Hepatocyte (in vitro differentiated cells): ENCODE measurements around the gene RNF181. TPM values are rescaled to one million over a fixed set of nuclear protein-coding genes. Genes with fewer than 3 reads are reported as not detected.
"Not testable (repeated sequence)": the region's sequence is repeated elsewhere in the genome, so short reads cannot be mapped to it uniquely, and the experiment has no call there.

Source experiments
- DNase-seq: peaks from one replicate; pipeline ENCODE4 v3.0.0-alpha.2; 2016; ENCODE audit warnings: low spot score
- H2AFZ ChIP-seq: fragments of 200-600 bp; sonication (generic); 2 replicates; pipeline ENCODE4 v1.6.0; 2016; ENCODE audit warnings: antibody characterized with exemption, mild to moderate bottlenecking
- H3K27ac ChIP-seq: fragments of 200-600 bp; sonication (generic); 2 replicates; pipeline ENCODE4 v1.5.1; 2016; ENCODE audit warnings: mild to moderate bottlenecking
- H3K27me3 ChIP-seq: fragments of 200-600 bp; sonication (generic); 2 replicates; pipeline ENCODE4 v1.6.1; 2016
- H3K36me3 ChIP-seq: fragments of 200-600 bp; sonication (generic); replicated peaks from 2 replicates; pipeline ENCODE4 v1.5.1; 2016; ENCODE audit warnings: low read depth; ENCODE audit not compliant: insufficient read depth
- H3K4me1 ChIP-seq: fragments of 200-600 bp; sonication (generic); 2 replicates; pipeline ENCODE4 v1.5.1; 2016; ENCODE audit warnings: mild to moderate bottlenecking, moderate library complexity; ENCODE audit not compliant: insufficient read depth
- H3K4me2 ChIP-seq: fragments of 200-600 bp; sonication (generic); 2 replicates; pipeline ENCODE4 v1.6.0; 2016
- H3K4me3 ChIP-seq: fragments of 200-600 bp; sonication (generic); 2 replicates; pipeline ENCODE4 v1.5.1; 2016; ENCODE audit warnings: mild to moderate bottlenecking
- H3K79me2 ChIP-seq: fragments of 200-600 bp; sonication (generic); 2 replicates; pipeline ENCODE4 v1.6.0; 2017; ENCODE audit warnings: mild to moderate bottlenecking
- H3K9me2 ChIP-seq: fragments of 200-600 bp; sonication (generic); replicated peaks from 2 replicates; pipeline ENCODE4 v1.6.0; 2017; ENCODE audit warnings: mild to moderate bottlenecking; ENCODE audit not compliant: insufficient read depth
- H3K9me3 ChIP-seq: fragments of 200-600 bp; sonication (generic); 2 replicates; pipeline ENCODE4 v1.5.1; 2016; ENCODE audit warnings: low read depth, mild to moderate bottlenecking
- H4K20me1 ChIP-seq: fragments of 200-600 bp; sonication (generic); 2 replicates; pipeline ENCODE4 v1.6.0; 2016; ENCODE audit warnings: mild to moderate bottlenecking; ENCODE audit not compliant: insufficient read depth, poor library complexity, severe bottlenecking
- CTCF ChIP-seq: fragments of 200-600 bp; sonication (generic); IDR thresholded peaks from 2 replicates; pipeline ENCODE4 v1.5.1; 2016; ENCODE audit warnings: antibody characterized with exemption, mild to moderate bottlenecking; ENCODE audit not compliant: poor library complexity
- EZH2 ChIP-seq: fragments of 200-600 bp; sonication (generic); IDR thresholded peaks from 2 replicates; pipeline ENCODE4 v1.6.1; 2016; ENCODE audit warnings: antibody characterized with exemption, mild to moderate bottlenecking, borderline replicate concordance
- EZH2phosphoT487 ChIP-seq: fragments of 200-600 bp; sonication (generic); IDR thresholded peaks from one replicate; pipeline ENCODE4 v1.6.1; 2018; ENCODE audit warnings: antibody characterized with exemption, mild to moderate bottlenecking, low read depth, moderate library complexity; ENCODE audit not compliant: unreplicated experiment, severe bottlenecking
- WGBS: methylation state at CpG from one replicate; pipeline ENCODE4 v1.1.6; 2016; ENCODE audit warnings: low lambda C conversion rate; ENCODE audit errors: missing lambda C conversion rate; 5-methylcytosine and 5-hydroxymethylcytosine counted together
- polyA plus RNA-seq: library from polyadenylated mRNA; unstranded; fragments of >200 nt; fragmentation: Nextera tagmentation; extraction: Ambion mirVana; gene quantifications from 2 replicates; pipeline ENCODE4 v1.2.1, GENCODE V29; 2016
- total RNA-seq: library from RNA; depleted of rRNA; stranded (reverse); fragments of >200 nt; gene quantifications from 2 replicates; pipeline ENCODE4 v1.2.3, GENCODE V29; 2014

The RNF181 gene
- total and polyA plus RNA-seq, 2 experiments from 2014 or later, result 159 to 250 TPM

- H3K4me3 ChIP-seq, result peak overlapping the region; percentile 78
- no peak for TF ChIP-seq EZH2phosphoT487
- no peak for TF ChIP-seq CTCF
Observed at GRCh38 chr2:85600951-85601770, 5.6 kb downstream of the RNF181 start.

GRCh38 chr2:85601771-85602475 is 6.4 kb downstream of the RNF181 start:
- TF ChIP-seq CTCF (no peak), EZH2 (no peak), EZH2phosphoT487 (no peak)
- no peaks in the 10 kb centered on the region for H3K9me3 ChIP-seq
- peak overlapping the region; percentile 73 for H2AFZ ChIP-seq
- H3K36me3 ChIP-seq, result no peaks in the 10 kb centered on the region
- peak overlapping the region; percentile 77 for H3K27ac ChIP-seq
- WGBS, result 15% methylated on average over 27 of the region's 36 CpGs
- DNase-seq, result peak; percentile 59
- no peaks in the 10 kb centered on the region for H3K27me3 ChIP-seq
- peak overlapping the region; percentile 78 for H3K4me3 ChIP-seq
- no peaks in the 10 kb centered on the region for H3K9me2 ChIP-seq
- H3K4me1 ChIP-seq, result peaks cover 33% of the 10 kb centered on the region
- no peaks in the 10 kb centered on the region for H4K20me1 ChIP-seq
- peaks cover 31% of the 10 kb centered on the region for H3K79me2 ChIP-seq
- H3K4me2 ChIP-seq, result peak overlapping the region; percentile 78

More at GRCh38 chr2:85600951-85601770, 5.6 kb downstream of the RNF181 start:
- Histone ChIP-seq H2AFZ (no peak overlapping the region), H4K20me1 (peaks cover 5% of the 10 kb centered on the region), H3K9me2 (no peaks in the 10 kb centered on the region), H3K4me2 (peak overlapping the region; percentile 78), H3K27me3 (no peaks in the 10 kb centered on the region), H3K27ac (no peak overlapping the region), H3K36me3 (no peaks in the 10 kb centered on the region), H3K79me2 (peaks cover 37% of the 10 kb centered on the region), H3K9me3 (no peaks in the 10 kb centered on the region), H3K4me1 (peaks cover 36% of the 10 kb centered on the region)
- 82% methylated on average over 6 of the region's 6 CpGs for WGBS
- DNase-seq, result no peak

GRCh38 chr2:85602476-85603234 is 7.1 kb downstream of the RNF181 start, which contains the start of gene TMEM150A:
TSS of gene TMEM150A (minus strand) at chr2:85602698. CDS start at chr2:85601948, 750 bp downstream.
- peak; percentile 97 for DNase-seq
- Histone ChIP-seq H3K9me3 (no peaks in the 10 kb centered on the region), H3K36me3 (no peaks in the 10 kb centered on the region), H3K4me1 (peaks cover 33% of the 10 kb centered on the region), H3K27ac (peak within 1 kb of the TSS; percentile 77), H3K27me3 (no peaks in the 10 kb centered on the region), H2AFZ (peak within 1 kb of the TSS; percentile 73), H3K9me2 (no peaks in the 10 kb centered on the region), H4K20me1 (no peaks in the 10 kb centered on the region), H3K79me2 (peaks cover 29% of the 10 kb centered on the region), H3K4me2 (peak within 1 kb of the TSS; percentile 78), H3K4me3 (peak within 1 kb of the TSS; percentile 78)
- no peak for TF ChIP-seq EZH2phosphoT487
- TF ChIP-seq CTCF, result no peak
- no peak for TF ChIP-seq EZH2
- WGBS, result 1% methylated on average over 48 of the region's 73 CpGs

GRCh38 chr2:85604133-85604444 is 8.5 kb downstream of the RNF181 start:
- Histone ChIP-seq H3K27ac (peak overlapping the region; percentile 73), H3K4me2 (peak overlapping the region; percentile 78), H3K4me1 (peaks cover 33% of the 10 kb centered on the region), H3K79me2 (peaks cover 34% of the 10 kb centered on the region)
- H3K27me3 ChIP-seq, DNase-seq, H4K20me1 ChIP-seq, H3K9me3 ChIP-seq, H3K36me3 ChIP-seq, H2AFZ ChIP-seq, H3K4me3 ChIP-seq, H3K9me2 ChIP-seq: not testable (repeated sequence)
- WGBS, result 79% methylated on average over 3 of the region's 3 CpGs
